OCI-M1 (cell line): ENCODE results near the gene IPMK.
"Not testable (repeated sequence)": the region's sequence is repeated elsewhere in the genome, so short reads cannot be mapped to it uniquely, and the experiment has no call there.

Experiments used
- DNase-seq: peaks from one replicate; lab custom pipeline; 2025; lab: John Stamatoyannopoulos, UW

Gene IPMK

GRCh38 chr10:58266826-58267712 is 625 bp downstream of the IPMK start:
- peak; percentile 93 for DNase-seq

- peak; percentile 76 for DNase-seq
Observed at GRCh38 chr10:58266003-58266825, 1.5 kb downstream of the IPMK start.

DNA sequence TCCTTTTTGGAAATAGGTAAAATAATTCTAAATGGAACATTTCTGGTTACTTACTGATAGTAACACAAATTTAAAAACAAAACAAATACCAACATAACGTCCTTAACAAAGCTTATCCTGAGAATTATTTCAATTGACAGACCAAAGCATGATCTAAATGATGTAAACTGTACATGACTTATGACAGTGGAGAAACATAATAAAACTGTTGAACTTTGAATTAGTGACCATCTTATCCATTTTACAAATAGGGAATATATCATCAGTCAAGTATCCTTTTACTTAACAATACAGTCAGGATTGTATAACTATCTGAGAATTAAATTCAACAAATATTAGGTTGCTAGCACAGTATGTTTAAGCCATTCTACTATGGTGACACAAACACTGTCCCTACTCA is 2.4 kb downstream of the IPMK start:
- DNase-seq, result peak; percentile 58

DNA sequence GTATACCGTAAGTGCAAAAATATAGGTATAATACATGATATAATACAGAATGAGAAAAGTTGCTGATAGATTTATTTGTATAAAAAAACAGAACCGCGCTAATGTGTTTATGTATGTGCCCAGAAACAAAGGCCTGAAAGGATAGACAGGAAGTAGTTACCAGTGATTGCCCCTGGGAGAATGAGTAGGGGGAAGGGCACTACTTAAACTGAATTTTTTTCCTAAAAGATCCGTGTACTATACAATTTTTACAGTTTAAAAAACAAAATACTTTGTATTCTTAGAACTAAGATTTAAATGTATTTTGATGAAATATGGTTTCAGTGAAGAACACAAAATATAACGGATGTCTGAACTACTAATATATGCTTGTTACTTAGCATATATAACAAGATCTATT is 2.9 kb downstream of the IPMK start:
- DNase-seq, result peak; percentile 65

GRCh38 chr10:58262766-58263165 is 4.9 kb downstream of the IPMK start:
- no peak for DNase-seq

DNA sequence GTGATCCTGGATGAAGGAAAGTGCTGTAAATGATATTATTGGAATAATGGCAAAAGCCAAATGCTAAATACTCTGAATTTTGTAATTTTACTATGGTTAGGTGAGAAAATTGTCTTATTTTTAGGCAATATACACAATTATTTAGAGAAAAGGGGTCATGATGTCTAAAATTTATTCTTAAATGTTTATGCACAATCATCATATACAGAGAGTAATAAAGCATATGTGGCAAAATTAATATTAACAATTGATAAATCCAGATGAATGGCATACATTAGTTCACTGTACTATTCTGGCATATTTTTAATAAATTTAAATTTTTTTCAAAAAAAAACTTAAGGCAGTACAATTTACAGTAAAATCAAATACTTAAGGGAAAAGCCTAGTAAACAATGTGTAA is 7.4 kb downstream of the IPMK start:
- no peak for DNase-seq

- DNase-seq, result peak; percentile 12
Observed at GRCh38 chr10:58258977-58259692, 8.6 kb downstream of the IPMK start.

GRCh38 chr10:58256013-58256780 is 11.5 kb downstream of the IPMK start:
- not testable (repeated sequence) for DNase-seq

- no peak for DNase-seq
Observed at GRCh38 chr10:58254644-58255043, 13.1 kb downstream of the IPMK start.

GRCh38 chr10:58253184-58253583 is 14.5 kb downstream of the IPMK start:
- no peak for DNase-seq

DNA sequence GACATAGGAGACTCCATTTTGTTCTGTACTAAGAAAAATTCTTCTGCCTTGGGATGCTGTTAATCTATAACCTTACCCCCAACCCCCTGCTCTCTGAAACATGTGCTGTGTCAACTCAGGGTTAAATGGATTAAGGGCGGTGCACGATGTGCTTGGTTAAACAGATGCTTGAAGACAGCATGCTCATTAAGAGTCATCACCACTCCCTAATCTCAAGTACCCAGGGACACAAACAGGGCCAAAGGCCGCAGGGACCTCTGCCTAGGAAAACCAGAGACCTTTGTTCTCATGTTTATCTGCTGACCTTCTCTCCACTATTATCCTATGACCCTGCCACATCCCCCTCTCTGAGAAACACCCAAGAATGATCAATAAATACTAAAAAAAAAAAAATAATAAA is 23.0 kb downstream of the IPMK start:
- not testable (repeated sequence) for DNase-seq

GRCh38 chr10:58244242-58244641 is 23.5 kb downstream of the IPMK start:
- not testable (repeated sequence) for DNase-seq

GRCh38 chr10:58243801-58244200 is 23.9 kb downstream of the IPMK start:
- not testable (repeated sequence) for DNase-seq

- DNase-seq, result no peak
Observed at GRCh38 chr10:58243269-58243668, 24.4 kb downstream of the IPMK start.

DNA sequence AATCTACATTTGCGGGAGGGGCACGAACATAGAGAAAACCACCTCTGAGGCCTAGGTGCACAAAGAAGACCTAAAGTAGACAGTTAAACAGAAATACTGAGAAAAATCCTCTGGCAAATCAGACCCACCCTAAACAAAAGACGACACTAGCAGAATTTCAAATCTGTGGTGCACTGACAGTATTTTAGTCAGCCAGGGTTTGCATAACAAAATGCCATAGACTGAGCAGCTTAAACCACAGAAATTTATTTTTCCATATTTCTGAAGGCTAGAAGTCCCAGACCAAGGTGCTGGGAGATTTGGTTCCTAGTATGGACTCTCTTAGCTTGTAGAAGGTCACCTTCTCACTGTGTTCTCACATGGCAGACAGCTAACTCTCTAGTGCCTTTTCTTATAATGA is 26.3 kb downstream of the IPMK start:
- DNase-seq, result no peak

GRCh38 chr10:58240531-58240930 is 27.2 kb downstream of the IPMK start:
- no peak for DNase-seq

GRCh38 chr10:58239561-58240169 is 28.0 kb downstream of the IPMK start:
- no peak for DNase-seq

- DNase-seq, result no peak
Observed at GRCh38 chr10:58237014-58237834, 30.5 kb downstream of the IPMK start.

GRCh38 chr10:58229856-58230255 is 37.8 kb downstream of the IPMK start:
- not testable (repeated sequence) for DNase-seq

- DNase-seq, result no peak
Observed at GRCh38 chr10:58225654-58226053, 42.0 kb downstream of the IPMK start.
